Astrocyte (in vitro differentiated cells and primary cell): ENCODE data around the gene CYP3A7.

Source experiments
- EZH2 ChIP-seq: IDR thresholded peaks from 2 replicates; pipeline ENCODE4 v1.6.1; 2012; ENCODE audit warnings: mild to moderate bottlenecking, low read length, inconsistent platforms; ENCODE audit not compliant: insufficient read depth
- TF ChIP-seq, protein P1 (sequence below): IDR thresholded peaks from 2 replicates; pipeline ENCODE4 v1.5.1; 2011; ENCODE audit warnings: low read depth, mild to moderate bottlenecking, inconsistent platforms, low read length, moderate library complexity; ENCODE audit not compliant: insufficient read depth

DNA sequence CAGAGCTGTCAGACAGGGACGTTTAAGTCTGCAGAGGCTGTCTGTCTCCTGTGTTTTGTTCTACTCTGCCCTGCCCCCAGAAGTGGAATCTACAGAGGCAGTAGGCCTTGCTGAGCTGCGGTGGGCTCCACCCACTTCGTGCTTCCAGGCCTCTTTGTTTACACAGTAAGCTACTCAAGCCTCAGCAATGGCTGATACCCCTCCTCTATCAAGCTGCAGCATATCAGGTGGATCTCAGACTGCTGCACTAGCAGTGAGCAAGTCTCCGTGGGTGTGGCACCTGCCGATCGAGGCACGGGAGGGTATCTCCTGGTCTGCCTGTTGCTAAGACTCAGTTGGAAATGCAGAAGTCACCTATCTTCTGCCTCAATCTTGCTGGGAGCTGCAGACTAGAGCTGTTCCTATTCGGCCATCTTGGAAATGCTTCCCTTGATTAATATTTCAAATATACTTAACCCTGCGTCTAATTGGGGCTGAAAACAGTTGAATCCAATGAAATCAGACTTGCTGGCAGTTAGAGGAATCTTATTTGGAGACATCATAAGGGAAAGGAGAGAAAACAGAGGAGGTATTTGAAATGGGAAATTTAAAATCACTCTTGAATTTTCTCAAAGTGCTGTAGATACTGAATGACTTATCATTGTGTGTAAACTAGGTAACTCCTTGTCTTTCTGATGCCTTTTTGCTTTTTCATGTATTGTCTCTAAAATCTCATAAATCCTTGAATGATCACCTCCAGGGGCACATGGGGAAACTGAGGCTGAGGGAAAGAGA is 41.4 kb downstream of the CYP3A7 start:
- TF ChIP-seq, protein P1, sequence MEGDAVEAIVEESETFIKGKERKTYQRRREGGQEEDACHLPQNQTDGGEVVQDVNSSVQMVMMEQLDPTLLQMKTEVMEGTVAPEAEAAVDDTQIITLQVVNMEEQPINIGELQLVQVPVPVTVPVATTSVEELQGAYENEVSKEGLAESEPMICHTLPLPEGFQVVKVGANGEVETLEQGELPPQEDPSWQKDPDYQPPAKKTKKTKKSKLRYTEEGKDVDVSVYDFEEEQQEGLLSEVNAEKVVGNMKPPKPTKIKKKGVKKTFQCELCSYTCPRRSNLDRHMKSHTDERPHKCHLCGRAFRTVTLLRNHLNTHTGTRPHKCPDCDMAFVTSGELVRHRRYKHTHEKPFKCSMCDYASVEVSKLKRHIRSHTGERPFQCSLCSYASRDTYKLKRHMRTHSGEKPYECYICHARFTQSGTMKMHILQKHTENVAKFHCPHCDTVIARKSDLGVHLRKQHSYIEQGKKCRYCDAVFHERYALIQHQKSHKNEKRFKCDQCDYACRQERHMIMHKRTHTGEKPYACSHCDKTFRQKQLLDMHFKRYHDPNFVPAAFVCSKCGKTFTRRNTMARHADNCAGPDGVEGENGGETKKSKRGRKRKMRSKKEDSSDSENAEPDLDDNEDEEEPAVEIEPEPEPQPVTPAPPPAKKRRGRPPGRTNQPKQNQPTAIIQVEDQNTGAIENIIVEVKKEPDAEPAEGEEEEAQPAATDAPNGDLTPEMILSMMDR, result no peak
- TF ChIP-seq EZH2, result no peak
